HG03060 (cell line): ENCODE data around the gene OSER1.
"Not testable (repeated sequence)": the region's sequence is repeated elsewhere in the genome, so short reads cannot be mapped to it uniquely, and the experiment has no call there.

Experiments used
- ATAC-seq: cut with Tn5 transposase; IDR thresholded peaks from one replicate; pipeline ENCODE4 v1.9.1; 2021; ENCODE audit warnings: low read depth, moderate number of reproducible peaks; ENCODE audit not compliant: unreplicated experiment

The OSER1 gene

DNA sequence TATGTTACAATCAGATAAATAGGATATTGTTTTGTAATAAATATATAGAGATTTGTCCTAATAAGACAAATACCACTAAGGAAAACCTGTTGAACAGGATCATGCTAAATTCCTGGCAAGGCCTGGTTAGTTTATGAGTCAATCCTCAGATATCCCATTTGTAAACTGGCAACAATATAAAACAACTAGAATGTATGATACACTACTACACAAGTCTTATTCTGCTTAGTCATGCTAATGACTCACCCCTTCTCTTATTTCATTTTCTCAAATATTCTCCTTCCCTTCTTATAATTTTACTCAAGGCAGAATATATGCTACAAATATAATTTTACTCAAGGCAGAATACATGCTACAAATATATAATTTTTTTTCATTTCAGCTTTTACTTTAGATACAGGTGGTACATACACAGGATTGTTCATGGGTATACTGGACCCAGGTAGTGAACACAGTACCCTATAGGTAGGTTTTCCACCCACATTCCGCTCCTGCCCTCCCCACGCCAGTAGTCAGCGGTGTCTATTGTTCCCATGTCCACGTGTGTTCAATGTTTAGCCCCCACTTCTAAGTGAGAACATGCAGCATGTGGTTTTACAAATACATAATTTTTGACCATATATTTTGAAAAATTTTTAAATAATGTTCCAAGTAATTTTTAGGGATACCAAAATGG lies 6.3 kb downstream of the OSER1 start:
- ATAC-seq, result no peak

DNA sequence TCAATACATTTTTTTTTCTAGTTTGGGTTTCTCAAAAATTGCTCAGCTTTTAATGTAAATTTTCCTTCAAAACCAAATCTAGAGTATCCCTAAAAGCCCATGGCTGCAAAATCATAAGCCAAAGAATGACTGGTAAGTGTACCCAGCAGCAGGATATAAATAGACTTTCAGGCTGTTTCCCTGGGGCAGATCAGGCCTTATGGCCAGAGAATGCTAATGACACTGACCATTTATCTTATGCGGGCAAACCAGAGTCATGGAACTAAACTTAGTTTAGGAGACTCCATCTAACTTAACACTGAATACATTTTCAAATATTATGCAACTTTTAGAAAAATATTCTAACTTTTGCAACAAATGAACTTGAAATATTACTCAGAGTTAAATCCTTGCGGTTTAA lies 7.4 kb downstream of the OSER1 start:
- no peak for ATAC-seq

DNA sequence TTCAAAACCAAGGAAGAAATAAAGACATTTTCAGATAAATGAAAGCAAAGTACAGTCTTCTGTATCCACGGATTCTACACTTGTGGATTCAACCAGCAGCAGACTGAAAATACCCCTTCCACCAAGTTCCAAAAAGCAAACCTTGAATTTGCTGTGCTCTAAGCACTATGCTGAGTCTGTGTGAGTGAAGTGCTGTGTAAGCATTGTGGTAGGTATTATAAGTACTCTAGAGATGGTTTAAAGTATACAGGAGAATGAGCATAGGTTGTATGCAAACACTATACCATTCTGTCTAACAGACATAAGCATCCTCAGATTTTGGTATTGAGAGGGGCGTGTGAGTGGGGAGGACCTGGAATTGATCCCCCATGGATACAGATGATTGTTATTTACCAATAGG lies 9.6 kb downstream of the OSER1 start:
- no peak for ATAC-seq

DNA sequence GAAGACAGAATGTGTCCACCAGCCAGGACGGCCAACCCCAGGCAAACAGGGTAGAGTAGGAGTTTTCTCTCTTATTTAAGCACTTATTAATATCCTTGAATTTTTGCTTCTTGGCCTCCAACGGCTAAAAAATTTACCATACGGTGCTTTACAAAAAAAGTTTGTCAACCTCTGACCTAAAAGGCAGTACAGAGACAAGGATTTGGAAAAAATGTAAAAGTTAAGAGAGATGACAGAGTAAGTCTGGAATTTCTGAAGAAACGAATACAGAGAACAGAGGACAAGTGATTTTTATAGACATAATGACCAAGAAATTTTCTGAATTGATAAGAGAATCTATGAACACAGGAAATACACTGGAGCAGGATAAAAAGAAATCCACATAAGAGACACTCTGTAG lies 10.2 kb downstream of the OSER1 start:
- ATAC-seq, result no peak

DNA sequence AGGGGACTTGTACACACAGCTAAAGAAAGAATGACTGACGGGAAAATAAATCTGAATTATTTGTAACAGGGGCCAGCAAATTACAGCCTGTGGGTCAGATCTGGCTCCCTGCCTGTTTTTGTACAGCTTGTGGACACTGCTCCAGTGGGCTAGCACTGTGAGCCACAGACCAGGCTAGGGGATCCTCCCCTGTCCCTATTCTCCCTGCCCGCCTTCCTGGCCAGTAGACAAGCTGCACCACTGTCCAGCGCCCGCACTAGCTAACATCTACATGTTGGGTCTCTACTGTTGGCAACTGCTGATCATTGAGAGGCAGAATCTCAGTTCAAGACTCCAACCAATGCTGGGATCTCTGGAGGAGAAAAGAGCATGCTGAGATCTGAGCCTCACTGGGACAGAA lies 10.7 kb downstream of the OSER1 start:
- ATAC-seq, result no peak

DNA sequence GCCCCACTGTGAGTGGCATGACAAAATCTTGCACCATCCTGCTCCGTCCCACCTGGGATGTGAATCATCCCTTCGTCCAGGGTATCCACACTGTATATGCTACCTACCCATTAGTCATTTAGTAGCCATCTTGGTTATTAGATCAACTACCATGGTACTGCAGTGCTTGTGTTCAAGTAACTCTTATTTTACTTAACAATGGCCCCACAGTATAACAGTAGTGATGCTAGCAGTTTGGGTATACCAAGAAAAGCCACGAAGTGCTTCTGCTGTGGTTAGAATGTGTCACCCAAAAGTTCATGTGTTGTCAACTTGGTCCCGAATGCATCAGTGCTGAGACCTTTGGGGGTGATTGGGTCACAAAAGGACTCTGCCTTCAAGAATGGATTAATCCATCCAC lies 11.7 kb downstream of the OSER1 start:
- no peak for ATAC-seq

DNA sequence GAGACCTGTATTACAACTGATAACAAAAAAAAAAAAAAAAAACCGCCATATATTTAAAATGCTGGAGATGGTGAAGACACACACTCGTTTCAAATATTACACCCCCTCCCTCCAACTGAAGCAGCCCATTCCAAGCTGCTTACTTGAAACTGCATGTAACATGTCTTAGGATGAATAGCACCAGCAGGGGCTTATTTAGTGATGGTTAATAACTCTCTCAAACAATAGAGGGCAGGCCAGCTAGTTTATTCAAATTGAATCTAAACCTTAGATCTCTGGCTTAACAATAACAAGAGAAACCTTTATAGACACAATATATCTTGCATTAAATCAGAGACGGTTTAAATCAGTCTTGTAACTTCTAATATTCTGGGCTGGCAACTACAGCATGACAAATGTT lies 14.3 kb downstream of the OSER1 start:
- ATAC-seq, result no peak

DNA sequence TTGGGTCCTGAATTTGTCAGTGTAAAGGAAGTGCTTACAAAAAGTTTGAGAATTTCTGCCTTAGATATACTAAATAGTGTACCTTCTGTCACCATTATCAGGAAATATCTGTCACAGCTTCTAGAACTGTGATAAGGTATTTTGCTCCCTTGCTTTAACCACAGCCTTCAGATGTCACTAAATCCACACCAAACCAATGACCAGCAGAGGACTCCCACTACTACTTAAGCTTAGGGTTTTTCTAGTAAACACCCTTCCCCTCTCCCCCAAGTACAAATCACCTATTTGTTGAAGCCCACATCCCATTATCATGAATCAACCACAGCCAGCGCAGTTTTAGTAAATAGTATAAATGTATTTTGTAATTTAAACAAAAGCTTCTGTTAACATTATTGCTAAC lies 15.0 kb downstream of the OSER1 start:
- ATAC-seq, result no peak

DNA sequence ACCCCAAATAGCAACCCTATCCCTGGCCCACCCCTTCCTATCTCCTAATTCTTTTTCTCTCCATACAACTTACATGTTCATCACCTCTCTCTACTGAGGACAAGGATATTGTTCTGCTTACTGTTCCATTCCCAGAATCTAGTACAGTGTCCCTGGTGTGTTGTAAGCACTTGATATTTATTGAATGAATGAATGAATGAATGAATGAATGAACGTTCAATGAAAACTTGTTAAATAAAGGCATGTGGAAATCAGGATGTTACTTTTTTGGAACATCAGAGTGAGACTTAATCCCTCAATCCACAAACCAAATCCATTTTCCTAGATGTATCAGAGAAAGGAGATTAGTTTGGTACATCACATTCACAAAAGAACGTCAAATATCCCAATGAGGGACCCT lies 16.8 kb downstream of the OSER1 start:
- ATAC-seq, result no peak

DNA sequence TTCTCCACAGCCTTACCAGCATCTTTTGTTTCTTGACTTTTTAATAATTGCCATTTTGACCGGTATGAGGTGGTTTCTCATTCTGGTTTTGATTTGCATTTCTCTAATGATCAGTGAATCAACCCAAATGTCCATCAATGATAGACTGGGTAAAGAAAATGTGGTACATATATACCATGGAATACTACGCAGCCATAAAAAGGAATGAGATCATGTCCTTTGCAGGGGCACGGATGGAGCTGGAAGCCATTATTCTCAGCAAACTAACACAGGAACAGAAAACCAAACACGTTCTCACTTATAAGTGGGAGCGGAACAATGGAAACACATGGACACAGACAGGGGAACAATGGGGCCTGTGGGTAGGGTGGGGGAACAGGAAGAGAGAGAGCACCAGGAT lies 18.9 kb downstream of the OSER1 start:
- ATAC-seq, result not testable (repeated sequence)

DNA sequence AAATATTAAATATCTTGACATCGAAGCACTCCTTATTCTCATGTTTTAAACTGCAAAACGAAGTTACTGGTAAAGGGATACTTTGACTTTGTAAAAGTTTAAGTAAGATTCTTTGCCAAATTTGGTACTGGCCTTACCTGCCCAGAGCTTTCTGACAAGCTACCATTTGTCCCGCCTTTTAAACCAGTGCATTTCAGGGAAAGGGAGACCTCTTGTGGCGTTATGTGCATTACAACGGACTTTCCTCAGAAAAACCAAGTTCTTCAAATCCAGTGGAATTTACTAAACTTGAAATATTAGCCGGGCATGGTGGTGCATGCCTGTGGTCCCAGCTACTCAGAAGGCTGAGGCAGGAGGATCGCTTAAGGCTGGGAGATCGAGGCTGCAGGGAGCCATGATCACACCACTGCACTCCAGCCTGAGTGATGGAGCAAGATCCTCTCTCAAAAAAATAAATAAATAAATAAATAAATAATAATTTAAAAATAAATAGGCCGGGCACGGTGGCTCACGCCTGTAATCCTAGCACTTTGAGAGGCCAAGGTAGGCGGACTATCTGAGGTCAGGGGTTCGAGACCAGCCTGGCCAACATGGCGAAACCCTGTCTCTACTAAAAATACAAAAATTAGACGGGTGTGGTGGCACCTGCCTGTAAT lies 20.2 kb downstream of the OSER1 start:
- not testable (repeated sequence) for ATAC-seq

DNA sequence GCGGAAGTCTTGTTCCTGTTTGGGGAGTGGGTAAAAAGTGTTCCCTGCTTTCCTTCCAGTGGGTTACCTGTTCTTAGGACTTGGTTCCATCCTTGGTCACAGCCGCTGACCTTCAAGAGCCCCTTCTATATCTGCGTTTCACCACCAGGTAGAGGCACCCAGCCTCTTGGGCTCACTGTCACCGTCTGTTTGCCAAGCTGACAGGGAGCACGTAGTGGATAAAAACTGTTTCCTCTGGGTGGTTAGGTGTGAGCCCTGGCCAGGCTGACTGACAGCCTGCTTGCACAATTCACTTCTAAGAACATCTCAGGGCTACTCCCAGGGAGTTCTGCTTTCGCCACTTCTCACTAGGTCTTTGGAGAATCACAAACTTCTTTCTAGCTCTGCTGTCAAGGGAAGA lies 21.8 kb downstream of the OSER1 start:
- no peak for ATAC-seq

DNA sequence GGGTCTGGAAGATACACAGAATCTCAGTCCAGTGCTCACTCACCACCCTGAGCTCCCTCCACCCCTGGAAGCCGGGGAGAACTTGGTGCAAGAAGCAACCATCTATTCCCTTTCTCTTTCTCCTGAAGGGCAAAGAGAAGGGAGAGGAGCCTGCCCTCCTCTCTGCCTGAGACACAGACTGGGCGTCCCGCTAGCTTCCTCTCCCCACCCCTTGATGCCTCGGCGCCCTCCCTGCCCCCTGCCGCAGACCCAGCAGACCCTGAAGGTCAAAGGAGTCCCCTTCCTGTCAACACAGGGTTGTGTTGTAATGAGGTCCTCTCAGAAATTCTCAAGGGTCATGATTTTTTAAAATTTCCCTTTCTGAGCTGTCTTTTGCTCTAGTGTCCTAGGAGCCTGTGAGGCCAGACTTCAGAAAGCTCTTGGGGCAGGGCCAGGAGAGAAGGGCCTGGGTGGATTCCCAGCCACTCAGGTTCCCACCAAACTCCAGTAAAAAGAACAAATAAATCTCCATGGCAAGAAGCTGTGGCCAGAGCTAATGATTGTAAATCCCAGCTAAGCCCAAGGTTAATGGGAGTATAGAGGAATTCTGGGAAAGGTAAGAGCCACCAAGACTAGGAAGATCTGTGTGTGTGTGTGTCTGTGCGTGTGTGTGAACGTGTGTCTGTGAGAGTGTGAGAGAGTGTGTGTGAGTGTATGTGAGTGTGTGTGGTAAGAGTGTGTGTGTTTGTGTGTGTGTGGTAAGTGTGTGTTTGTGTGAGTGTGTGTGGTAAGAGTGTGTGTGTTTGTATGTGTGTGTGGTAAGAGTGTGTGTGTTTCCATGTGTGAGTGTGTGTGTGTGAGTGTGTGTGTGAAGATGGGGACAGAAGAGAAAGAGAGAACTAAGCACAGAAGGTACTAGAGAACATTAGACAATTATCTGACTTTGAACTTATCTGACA lies 22.5 kb downstream of the OSER1 start:
- ATAC-seq, result no peak

DNA sequence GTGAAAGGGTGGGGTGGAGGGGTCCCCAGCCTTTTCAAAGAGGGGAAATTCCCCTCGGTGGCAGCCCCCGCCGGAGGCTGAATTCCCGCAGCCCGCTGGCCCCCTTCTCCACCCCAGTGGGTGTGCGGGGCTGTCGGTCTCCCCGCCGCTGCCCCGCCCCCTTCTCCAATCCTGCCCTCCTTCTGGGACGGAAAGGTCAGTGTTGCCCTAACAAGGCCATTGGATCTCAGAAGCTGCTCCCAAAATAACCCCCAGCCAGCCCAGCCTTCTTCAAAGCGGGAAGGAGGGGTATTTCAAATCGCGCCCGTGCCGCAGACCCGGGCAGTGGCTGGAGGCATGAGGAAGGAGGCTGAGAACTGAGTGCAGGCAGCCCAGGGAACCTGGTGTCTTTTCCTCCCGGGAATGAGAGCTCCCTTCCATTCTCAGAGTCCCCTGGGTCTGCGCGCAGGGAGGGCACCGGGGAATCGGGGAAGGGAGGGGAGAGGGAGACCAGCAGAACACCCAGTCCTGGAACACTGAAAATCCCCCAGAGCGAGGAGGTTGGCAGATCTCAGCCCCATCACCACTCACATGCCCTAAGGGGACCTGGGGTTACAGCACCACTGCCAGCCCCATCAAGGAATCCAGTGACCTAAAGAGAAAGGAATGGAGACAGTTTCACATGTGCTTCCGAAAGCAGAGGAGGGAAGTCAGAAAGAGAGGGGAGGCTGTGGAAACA lies 23.4 kb downstream of the OSER1 start, which contains the start of gene JPH2:
Gene JPH2 (minus strand): TSS at position 135 of the 718 bp plus-strand sequence. CDS start 483 bp downstream, outside the sequence.
- no peak for ATAC-seq

DNA sequence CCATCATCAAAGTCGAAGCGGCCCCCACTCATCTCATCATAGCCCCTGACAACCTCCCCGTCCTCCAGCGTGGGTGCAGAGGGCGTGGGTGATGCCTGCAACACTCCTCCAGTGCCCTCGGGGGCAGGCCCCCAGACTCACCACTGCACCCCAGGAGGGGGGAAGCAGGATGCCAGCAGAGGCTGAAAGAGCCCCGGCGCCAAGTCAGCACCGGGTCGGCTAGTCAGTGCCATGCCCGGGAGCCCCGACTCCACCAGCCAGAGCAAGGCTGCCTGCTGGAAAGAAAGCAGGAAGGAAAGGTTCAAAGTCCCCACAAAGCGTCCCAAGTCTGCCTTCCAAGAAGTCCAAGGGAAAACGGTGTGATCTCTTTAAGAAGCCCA lies 23.9 kb downstream of the OSER1 start:
- ATAC-seq, result no peak

DNA sequence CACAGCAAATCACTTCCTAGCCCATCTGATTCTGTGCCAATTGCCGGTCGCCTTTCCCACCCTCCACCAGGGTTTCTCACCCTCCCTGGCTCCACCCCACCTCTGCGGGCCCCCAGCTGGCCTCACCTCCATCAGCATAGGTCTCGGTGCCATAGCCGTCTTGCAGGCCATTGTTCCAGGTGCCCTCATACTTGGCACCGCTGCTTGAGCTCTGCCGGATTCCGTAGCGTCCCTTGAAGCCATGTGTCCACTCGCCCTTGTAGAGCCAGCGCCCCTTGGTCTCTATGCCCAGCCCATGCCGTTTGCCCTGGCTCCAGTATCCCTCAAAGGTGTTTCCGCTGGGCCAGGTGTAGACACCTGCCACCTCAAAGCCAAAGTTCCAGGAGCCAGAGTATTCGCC lies 24.4 kb downstream of the OSER1 start:
- ATAC-seq, result no peak

DNA sequence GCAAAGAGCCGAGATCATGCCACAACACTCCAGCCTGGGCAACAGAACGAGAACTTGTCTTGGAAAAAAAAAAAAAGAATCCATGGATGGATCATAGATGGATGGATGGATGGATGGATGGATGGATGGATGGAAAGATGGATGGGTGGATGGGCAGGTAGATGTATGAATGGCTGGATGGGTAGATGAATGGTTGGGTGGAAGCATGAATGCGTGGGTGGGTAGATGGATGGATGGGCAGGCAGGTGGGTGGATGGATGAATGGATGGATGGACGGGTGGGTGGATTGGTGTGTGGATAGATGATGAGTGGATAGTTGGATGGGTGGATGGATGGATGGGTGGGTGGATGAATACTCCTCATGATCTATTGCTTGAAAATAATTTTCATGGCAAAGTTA lies 25.0 kb downstream of the OSER1 start:
- ATAC-seq, result no peak

DNA sequence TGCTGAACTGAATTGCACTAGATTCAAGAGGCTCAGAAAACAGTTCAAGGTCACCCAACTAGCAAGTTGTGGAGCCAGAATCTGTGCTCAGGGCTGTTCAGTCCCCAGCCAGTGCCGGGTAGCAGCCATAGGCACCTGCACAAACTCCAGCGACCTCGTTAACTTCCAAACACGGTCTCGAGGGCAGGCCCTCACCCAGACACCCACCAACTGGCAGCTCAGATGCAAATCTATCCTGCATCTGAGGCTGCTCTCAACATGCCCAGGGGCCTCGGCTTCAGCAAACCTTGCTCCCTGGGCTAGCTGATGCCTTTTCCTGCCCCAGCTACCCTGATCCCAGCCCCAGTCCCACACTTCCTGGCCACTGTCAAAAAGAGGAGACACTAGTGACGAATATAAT lies 27.3 kb downstream of the OSER1 start:
- ATAC-seq, result no peak

DNA sequence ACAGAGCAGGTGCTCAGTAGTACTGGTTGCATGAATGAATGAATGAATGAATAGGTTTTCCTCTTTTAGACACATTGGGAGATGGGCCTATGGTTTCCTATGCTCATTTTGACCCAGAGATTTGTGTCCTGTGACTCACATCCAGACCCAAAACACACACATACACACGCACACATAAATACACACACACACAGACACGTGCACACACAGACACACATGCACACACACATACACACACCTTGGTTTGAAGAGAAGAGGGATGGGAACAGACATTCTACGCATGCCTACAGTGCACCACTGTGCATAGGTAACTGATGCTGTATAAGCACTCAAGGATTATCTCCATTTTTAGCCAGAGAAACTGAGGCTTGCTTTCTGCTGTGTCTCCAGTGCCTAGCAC lies 27.7 kb downstream of the OSER1 start:
- ATAC-seq, result no peak

DNA sequence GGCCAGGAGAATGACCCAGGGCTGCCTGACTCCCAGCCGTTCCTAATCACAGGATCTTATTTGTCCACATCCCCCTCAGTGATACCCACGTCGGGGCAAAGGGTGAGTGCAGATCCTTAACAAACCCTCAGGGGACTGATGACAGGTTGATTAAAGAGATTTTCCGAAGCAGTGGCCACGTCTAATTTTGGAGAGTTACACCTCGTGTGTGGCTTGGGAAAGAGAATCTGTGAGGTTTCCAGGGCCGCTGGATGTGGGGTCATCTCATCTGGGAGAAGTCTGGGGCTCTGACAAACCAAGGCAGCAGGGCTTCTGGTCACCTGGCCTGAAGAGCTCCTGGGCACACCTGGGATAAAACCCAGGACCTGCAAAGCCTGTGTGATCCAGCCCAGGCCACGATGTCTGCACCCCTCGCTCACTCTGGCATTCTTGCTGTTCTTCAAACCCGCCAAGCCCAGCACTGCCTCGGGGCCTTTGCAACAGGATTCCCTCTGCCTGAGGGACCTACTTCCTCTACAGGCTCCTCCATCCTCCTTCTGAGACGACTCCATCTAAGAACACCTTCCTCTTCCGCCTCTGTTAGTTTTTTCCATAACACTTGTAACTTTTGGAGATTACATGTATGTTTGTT lies 28.3 kb downstream of the OSER1 start:
- no peak for ATAC-seq
